Activated CD4-positive, alpha-beta T cell treated with anti-CD3 and anti-CD28 coated beads, Interleukin-2, Interleukin-6, amounts not matched to agents 100 ng/mL and 50 ng/mL, durations not matched to agents 16 hours and 8 hours (primary cell): Measurements from ENCODE around the gene OR5K2.

ENCODE experiments used
- DNase-seq: peaks from one replicate; pipeline ENCODE4 v3.0.0-alpha.2; 2020

The OR5K2 gene

GRCh38 chr3:98525494-98525893 is 28.0 kb downstream of the OR5K2 start:
- DNase-seq: peak; percentile 69

GRCh38 chr3:98528474-98529346 is 31.2 kb downstream of the OR5K2 start:
- DNase-seq: no peak

- DNase-seq: no peak
These were observed 32.5 kb downstream of the OR5K2 start for GRCh38 chr3:98529856-98530459.

- DNase-seq: no peak
These were observed 33.2 kb downstream of the OR5K2 start for GRCh38 chr3:98530676-98531075.

DNA sequence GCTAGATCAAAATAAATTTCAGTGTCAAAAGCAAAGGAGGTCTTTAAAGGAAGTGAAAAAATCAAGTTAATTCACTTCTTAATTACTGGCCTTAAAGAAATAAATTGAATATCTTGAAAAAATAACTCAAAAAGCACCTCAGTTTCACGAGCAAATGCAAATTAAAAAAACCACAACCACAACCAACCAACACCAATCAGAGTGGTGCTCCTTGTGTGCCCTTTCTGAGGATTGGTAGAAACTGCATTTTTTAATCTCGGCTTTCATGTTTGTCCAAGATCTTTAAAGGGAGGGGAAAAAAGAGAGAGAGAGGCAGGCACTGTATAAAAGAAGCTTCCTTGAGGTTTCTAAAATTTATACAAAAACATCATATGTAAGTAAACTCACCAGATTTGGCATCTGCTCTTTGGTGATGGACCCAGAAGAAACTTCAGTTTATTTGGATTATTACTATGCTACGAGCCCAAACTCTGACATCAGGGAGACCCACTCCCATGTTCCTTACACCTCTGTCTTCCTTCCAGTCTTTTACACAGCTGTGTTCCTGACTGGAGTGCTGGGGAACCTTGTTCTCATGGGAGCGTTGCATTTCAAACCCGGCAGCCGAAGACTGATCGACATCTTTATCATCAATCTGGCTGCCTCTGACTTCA is 34.3 kb downstream of the OR5K2 start, which contains the start of gene GPR15:
TSS of gene GPR15 (plus strand) at position 357 of the 653 bp plus-strand sequence. CDS start at position 413, 56 bp downstream.
- no peak for DNase-seq

DNA sequence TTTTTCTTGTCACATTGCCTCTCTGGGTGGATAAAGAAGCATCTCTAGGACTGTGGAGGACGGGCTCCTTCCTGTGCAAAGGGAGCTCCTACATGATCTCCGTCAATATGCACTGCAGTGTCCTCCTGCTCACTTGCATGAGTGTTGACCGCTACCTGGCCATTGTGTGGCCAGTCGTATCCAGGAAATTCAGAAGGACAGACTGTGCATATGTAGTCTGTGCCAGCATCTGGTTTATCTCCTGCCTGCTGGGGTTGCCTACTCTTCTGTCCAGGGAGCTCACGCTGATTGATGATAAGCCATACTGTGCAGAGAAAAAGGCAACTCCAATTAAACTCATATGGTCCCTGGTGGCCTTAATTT is 34.8 kb downstream of the OR5K2 start:
- no peak for DNase-seq

DNA sequence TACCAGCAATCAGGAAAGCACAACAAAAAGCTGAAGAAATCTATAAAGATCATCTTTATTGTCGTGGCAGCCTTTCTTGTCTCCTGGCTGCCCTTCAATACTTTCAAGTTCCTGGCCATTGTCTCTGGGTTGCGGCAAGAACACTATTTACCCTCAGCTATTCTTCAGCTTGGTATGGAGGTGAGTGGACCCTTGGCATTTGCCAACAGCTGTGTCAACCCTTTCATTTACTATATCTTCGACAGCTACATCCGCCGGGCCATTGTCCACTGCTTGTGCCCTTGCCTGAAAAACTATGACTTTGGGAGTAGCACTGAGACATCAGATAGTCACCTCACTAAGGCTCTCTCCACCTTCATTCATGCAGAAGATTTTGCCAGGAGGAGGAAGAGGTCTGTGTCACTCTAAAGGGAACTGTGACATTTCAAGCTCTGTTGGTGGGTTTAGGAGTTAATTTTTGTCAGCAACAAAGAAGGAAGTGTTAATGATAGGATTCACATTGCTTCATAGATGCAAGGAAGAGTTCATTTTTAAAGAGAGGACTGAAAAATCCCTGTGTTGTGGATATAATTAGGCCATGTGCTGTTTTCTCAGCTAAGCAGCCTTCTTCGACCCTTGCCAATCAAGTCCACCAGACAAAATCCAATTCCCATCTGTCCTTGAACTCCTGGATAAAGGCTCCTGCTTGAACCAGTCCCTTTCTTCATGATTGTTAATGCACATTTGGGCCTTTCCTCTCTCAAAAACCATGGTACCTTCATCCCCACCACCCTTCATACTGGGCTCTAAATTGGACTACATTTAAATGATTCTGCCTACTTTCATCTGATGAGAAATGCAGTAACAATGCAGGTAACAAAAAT is 35.5 kb downstream of the OR5K2 start:
- DNase-seq: no peak

DNA sequence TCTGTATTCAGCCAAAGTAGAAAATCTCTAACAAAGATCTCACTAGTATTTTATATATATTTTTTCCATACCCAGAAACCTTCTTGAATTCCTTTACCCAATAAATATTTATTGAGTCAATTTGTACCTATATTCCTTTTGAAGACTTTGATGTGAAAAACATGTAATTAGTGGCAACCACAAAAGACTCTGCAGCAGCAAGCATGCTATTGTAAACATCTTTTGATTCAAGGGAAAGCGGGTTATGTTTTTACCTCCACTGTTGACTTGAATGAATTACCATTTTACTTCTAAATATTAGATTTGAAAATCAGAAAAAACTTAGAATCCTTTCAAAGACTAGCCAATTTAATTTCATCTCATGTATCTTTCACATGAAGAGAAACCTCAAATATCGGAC is 36.7 kb downstream of the OR5K2 start:
- no peak for DNase-seq

GRCh38 chr3:98534734-98535133 is 37.3 kb downstream of the OR5K2 start:
- DNase-seq: no peak

GRCh38 chr3:98536456-98537017 is 39.1 kb downstream of the OR5K2 start:
- peak; percentile 88 for DNase-seq

GRCh38 chr3:98540346-98540745 is 42.9 kb downstream of the OR5K2 start:
- DNase-seq: peak; percentile 87

DNA sequence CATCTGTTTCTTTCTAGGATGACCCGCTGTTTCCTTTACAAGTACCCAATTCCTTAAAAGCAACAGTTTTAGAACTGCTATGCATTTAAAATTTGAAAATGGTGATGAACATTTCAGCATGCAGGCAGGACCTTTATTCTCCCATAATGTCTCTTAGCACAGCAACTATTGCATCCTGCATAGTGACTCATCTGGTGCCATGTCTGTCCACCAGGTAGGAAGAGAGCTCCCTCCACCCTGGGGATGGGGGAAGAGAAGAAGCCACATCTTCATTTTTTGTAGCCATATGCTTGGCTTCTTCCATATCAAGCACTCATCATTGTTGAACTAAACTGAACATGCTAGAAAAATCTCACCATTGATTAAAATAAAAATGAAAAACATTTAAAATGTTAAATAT is 44.2 kb downstream of the OR5K2 start:
- DNase-seq: peak; percentile 54

GRCh38 chr3:98542623-98543022 is 45.1 kb downstream of the OR5K2 start:
- no peak for DNase-seq

GRCh38 chr3:98545940-98546339 is 48.5 kb downstream of the OR5K2 start:
- peak; percentile 78 for DNase-seq
